Nasal cavity respiratory epithelium epithelial cell of viscerocranial mucosa (primary cell): ENCODE results near the gene TNP2. TPM values are rescaled to one million over a fixed set of nuclear protein-coding genes. Genes with fewer than 3 reads are reported as not detected.

Experiments
- total RNA-seq: library from RNA; depleted of rRNA; stranded (reverse); fragments of >200 nt; gene quantifications from 2 replicates; pipeline ENCODE4 v1.2.3, GENCODE V29; 2014

The TNP2 gene
- not detected in 2 replicates for total RNA-seq

GRCh38 chr16:11268921-11269375 lies at the start of gene TNP2:
Gene TNP2, minus strand, starts transcription at chr16:11269325. Its CDS starts 63 bp downstream, at chr16:11269262.

GRCh38 chr16:11280616-11281522 lies 11.7 kb upstream of the TNP2 start, which contains the start of gene PRM1:
Gene PRM1, minus strand, starts transcription at chr16:11281330. Its CDS starts 92 bp downstream, at chr16:11281238.

GRCh38 chr16:11276143-11276895 lies 7.2 kb upstream of the TNP2 start, which contains the start of gene PRM2:
Gene PRM2, minus strand, starts transcription at chr16:11276480. Its CDS starts 110 bp downstream, at chr16:11276370.

GRCh38 chr16:11272921-11273720 lies 4.0 kb upstream of the TNP2 start, which contains the start of gene PRM3:
Gene PRM3, minus strand, starts transcription at chr16:11273629. Its CDS starts 34 bp downstream, at chr16:11273595.

GRCh38 chr16:11255737-11256660 lies 13.1 kb downstream of the TNP2 start, which contains the start of gene SOCS1:
Gene SOCS1, minus strand, starts transcription at chr16:11256204. Its CDS starts 726 bp downstream, at chr16:11255478.

Other genes with a start within 250 kb of the TNP2 start
- 1.4 and 1.9 TPM in 2 replicates for gene SOCS1, start 13.1 kb downstream of the TNP2 start, total RNA-seq
- not detected in 2 replicates for gene PRM3, start 4.3 kb upstream of the TNP2 start, total RNA-seq
- not detected in 2 replicates for gene PRM2, start 7.2 kb upstream of the TNP2 start, total RNA-seq
- gene PRM1, start 12.0 kb upstream of the TNP2 start, total RNA-seq, result not detected in 2 replicates
- gene RMI2, start 76.1 kb upstream of the TNP2 start, total RNA-seq, result 2.4 and 2.5 TPM in 2 replicates